Nephron (organoid): Measurements from ENCODE around the gene ZNF445.

Experiments used
- H3K27ac Mint-ChIP-seq, 3 experiments: 2 replicates each; pipeline ENCODE4 v1.8.0; 2020; ENCODE audit warnings: mixed read lengths in 3 of 3, mild to moderate bottlenecking in 2 of 3, moderate library complexity in 1 of 3
- H3K27me3 Mint-ChIP-seq: 2 replicates; pipeline ENCODE4 v1.8.0; 2021; ENCODE audit warnings: low read depth, mild to moderate bottlenecking, moderate library complexity, mixed read lengths
- H3K36me3 Mint-ChIP-seq: 2 replicates; pipeline ENCODE4 v1.8.0; 2020; ENCODE audit warnings: low read depth, mixed read lengths
- H3K4me1 Mint-ChIP-seq: 2 replicates; pipeline ENCODE4 v1.8.0; 2020; ENCODE audit warnings: mixed read lengths
- H3K4me3 Mint-ChIP-seq, 3 experiments: 2 replicates each; pipeline ENCODE4 v1.8.0; 2020; ENCODE audit warnings: mild to moderate bottlenecking in 3 of 3, mixed read lengths in 3 of 3, moderate library complexity in 2 of 3
- H3K9me3 Mint-ChIP-seq: 2 replicates; pipeline ENCODE4 v1.8.0; 2020; ENCODE audit warnings: mixed read lengths
- CTCF ChIP-seq, 3 experiments: fragments of 200-600 bp; sonication (generic); IDR thresholded peaks; one replicate each; pipeline ENCODE4 v1.5.0; 2021; ENCODE audit warnings: antibody characterized with exemption in 3 of 3; ENCODE audit not compliant: unreplicated experiment in 3 of 3

ZNF445 gene

GRCh38 chr3:44444437-44444836 is 33.0 kb downstream of the ZNF445 start:
- Mint-ChIP-seq H3K27ac (no peak overlapping the region), H3K4me1 (peaks cover 19% of the 10 kb centered on the region)
- TF ChIP-seq CTCF (IDR thresholded peaks at IDR 0.05; ENCODE audit: unreplicated experiment in 3 of 3) = no peak

GRCh38 chr3:44442596-44443309 is 34.7 kb downstream of the ZNF445 start:
- TF ChIP-seq CTCF (IDR thresholded peaks at IDR 0.05; ENCODE audit: unreplicated experiment in 3 of 3) = no peak
- H3K27ac Mint-ChIP-seq = no peak overlapping the region

More at GRCh38 chr3:44444437-44444836, 33.0 kb downstream of the ZNF445 start:
- H3K36me3 Mint-ChIP-seq = peaks cover 76% of the 10 kb centered on the region
- H3K27me3 Mint-ChIP-seq = no peaks in the 10 kb centered on the region
- peaks cover 14% of the 10 kb centered on the region for H3K9me3 Mint-ChIP-seq
- H3K4me3 Mint-ChIP-seq = no peak overlapping the region

GRCh38 chr3:44439499-44440295 is 37.8 kb downstream of the ZNF445 start:
- H3K27me3 Mint-ChIP-seq = no peaks in the 10 kb centered on the region

More at GRCh38 chr3:44442596-44443309, 34.7 kb downstream of the ZNF445 start:
- peaks cover 20% of the 10 kb centered on the region for H3K4me1 Mint-ChIP-seq
- no peak overlapping the region for H3K4me3 Mint-ChIP-seq
- peaks cover 3% of the 10 kb centered on the region for H3K9me3 Mint-ChIP-seq
- H3K36me3 Mint-ChIP-seq = peaks cover 63% of the 10 kb centered on the region
- no peaks in the 10 kb centered on the region for H3K27me3 Mint-ChIP-seq

GRCh38 chr3:44437800-44438199 is 39.7 kb downstream of the ZNF445 start:
- H3K9me3 Mint-ChIP-seq = no peaks in the 10 kb centered on the region
- H3K27ac Mint-ChIP-seq = no peak overlapping the region
- H3K36me3 Mint-ChIP-seq = peaks cover 38% of the 10 kb centered on the region
- H3K4me3 Mint-ChIP-seq = no peak overlapping the region
- H3K27me3 Mint-ChIP-seq = no peaks in the 10 kb centered on the region
- H3K4me1 Mint-ChIP-seq = peaks cover 20% of the 10 kb centered on the region
- no peak for TF ChIP-seq CTCF (IDR thresholded peaks at IDR 0.05; ENCODE audit: unreplicated experiment in 3 of 3)

More at GRCh38 chr3:44439499-44440295, 37.8 kb downstream of the ZNF445 start:
- no peak for TF ChIP-seq CTCF (IDR thresholded peaks at IDR 0.05; ENCODE audit: unreplicated experiment in 3 of 3)
- H3K4me1 Mint-ChIP-seq = peaks cover 20% of the 10 kb centered on the region
- no peak overlapping the region for H3K4me3 Mint-ChIP-seq
- H3K9me3 Mint-ChIP-seq = no peaks in the 10 kb centered on the region
- H3K36me3 Mint-ChIP-seq = peaks cover 47% of the 10 kb centered on the region
- peak overlapping the region; percentile 71 to 85 (median 85) for H3K27ac Mint-ChIP-seq

- no peak overlapping the region for H3K27ac Mint-ChIP-seq
- no peak overlapping the region for H3K4me3 Mint-ChIP-seq
- peaks cover 25% of the 10 kb centered on the region for H3K36me3 Mint-ChIP-seq
- H3K9me3 Mint-ChIP-seq = no peaks in the 10 kb centered on the region
- no peak for TF ChIP-seq CTCF (IDR thresholded peaks at IDR 0.05; ENCODE audit: unreplicated experiment in 3 of 3)
- peaks cover 14% of the 10 kb centered on the region for H3K4me1 Mint-ChIP-seq
- no peaks in the 10 kb centered on the region for H3K27me3 Mint-ChIP-seq
These were observed 41.3 kb downstream of the ZNF445 start for GRCh38 chr3:44436181-44436580.
